HG02759 (cell line): ENCODE measurements around the gene ALK.
A peak's percentile ranks its signal among the peaks of the same experiment; 100 is the strongest.

Experiments used
- ATAC-seq: cut with Tn5 transposase; IDR thresholded peaks from one replicate; pipeline ENCODE4 v1.9.1; 2021; ENCODE audit warnings: mild to moderate bottlenecking, moderate library complexity; ENCODE audit not compliant: unreplicated experiment

ALK gene

GRCh38 chr2:29583548-29584156, 337.7 kb downstream of the ALK start:
- no peak for ATAC-seq

- peak; percentile 79 for ATAC-seq
Observed at GRCh38 chr2:29583104-29583503, 338.3 kb downstream of the ALK start.

- ATAC-seq = no peak
Observed at GRCh38 chr2:29582062-29582461, 339.3 kb downstream of the ALK start.

GRCh38 chr2:29580223-29580622, 341.2 kb downstream of the ALK start:
- ATAC-seq = no peak

- ATAC-seq = no peak
Observed at GRCh38 chr2:29579495-29580169, 341.8 kb downstream of the ALK start.

- ATAC-seq = no peak
Observed at GRCh38 chr2:29578084-29578598, 343.2 kb downstream of the ALK start.

GRCh38 chr2:29576231-29576630, 345.2 kb downstream of the ALK start:
- ATAC-seq = no peak

GRCh38 chr2:29575370-29575890, 346.0 kb downstream of the ALK start:
- ATAC-seq = no peak

GRCh38 chr2:29573612-29574011, 347.8 kb downstream of the ALK start:
- no peak for ATAC-seq

- no peak for ATAC-seq
Observed at GRCh38 chr2:29573147-29573546, 348.2 kb downstream of the ALK start.

- no peak for ATAC-seq
Observed at GRCh38 chr2:29570539-29570938, 350.8 kb downstream of the ALK start.

- ATAC-seq = no peak
Observed at GRCh38 chr2:29567906-29568520, 353.4 kb downstream of the ALK start.

- ATAC-seq = no peak
Observed at GRCh38 chr2:29563697-29564096, 357.7 kb downstream of the ALK start.

GRCh38 chr2:29562896-29563295, 358.5 kb downstream of the ALK start:
- no peak for ATAC-seq

- no peak for ATAC-seq
Observed at GRCh38 chr2:29562319-29562718, 359.1 kb downstream of the ALK start.

- ATAC-seq = no peak
Observed at GRCh38 chr2:29561628-29562027, 359.8 kb downstream of the ALK start.

GRCh38 chr2:29561181-29561580, 360.2 kb downstream of the ALK start:
- ATAC-seq = no peak

- ATAC-seq = no peak
Observed at GRCh38 chr2:29560566-29560965, 360.8 kb downstream of the ALK start.

- no peak for ATAC-seq
Observed at GRCh38 chr2:29560030-29560429, 361.4 kb downstream of the ALK start.

GRCh38 chr2:29559578-29559977, 361.8 kb downstream of the ALK start:
- ATAC-seq = no peak

- ATAC-seq = no peak
Observed at GRCh38 chr2:29558097-29558496, 363.3 kb downstream of the ALK start.

GRCh38 chr2:29557268-29557667, 364.1 kb downstream of the ALK start:
- no peak for ATAC-seq
